COLO668 (cell line): ENCODE data around the gene RARB.

Source experiments
- DNase-seq: peaks from one replicate; lab custom pipeline; 2025; ENCODE audit not compliant: unreplicated experiment; lab: John Stamatoyannopoulos, UW

RARB gene

DNA sequence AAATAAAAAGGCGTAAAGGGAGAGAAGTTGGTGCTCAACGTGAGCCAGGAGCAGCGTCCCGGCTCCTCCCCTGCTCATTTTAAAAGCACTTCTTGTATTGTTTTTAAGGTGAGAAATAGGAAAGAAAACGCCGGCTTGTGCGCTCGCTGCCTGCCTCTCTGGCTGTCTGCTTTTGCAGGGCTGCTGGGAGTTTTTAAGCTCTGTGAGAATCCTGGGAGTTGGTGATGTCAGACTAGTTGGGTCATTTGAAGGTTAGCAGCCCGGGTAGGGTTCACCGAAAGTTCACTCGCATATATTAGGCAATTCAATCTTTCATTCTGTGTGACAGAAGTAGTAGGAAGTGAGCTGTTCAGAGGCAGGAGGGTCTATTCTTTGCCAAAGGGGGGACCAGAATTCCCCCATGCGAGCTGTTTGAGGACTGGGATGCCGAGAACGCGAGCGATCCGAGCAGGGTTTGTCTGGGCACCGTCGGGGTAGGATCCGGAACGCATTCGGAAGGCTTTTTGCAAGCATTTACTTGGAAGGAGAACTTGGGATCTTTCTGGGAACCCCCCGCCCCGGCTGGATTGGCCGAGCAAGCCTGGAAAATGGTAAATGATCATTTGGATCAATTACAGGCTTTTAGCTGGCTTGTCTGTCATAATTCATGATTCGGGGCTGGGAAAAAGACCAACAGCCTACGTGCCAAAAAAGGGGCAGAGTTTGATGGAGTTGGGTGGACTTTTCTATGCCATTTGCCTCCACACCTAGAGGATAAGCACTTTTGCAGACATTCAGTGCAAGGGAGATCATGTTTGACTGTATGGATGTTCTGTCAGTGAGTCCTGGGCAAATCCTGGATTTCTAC is at the start of gene RARB:
Gene RARB (plus strand): TSS at position 322 of the 847 bp plus-strand sequence. CDS start 469 bp downstream, at position 791.
- DNase-seq: no peak

- no peak for DNase-seq
These were observed 49.2 kb upstream of the RARB start for GRCh38 chr3:25378786-25379311.

DNA sequence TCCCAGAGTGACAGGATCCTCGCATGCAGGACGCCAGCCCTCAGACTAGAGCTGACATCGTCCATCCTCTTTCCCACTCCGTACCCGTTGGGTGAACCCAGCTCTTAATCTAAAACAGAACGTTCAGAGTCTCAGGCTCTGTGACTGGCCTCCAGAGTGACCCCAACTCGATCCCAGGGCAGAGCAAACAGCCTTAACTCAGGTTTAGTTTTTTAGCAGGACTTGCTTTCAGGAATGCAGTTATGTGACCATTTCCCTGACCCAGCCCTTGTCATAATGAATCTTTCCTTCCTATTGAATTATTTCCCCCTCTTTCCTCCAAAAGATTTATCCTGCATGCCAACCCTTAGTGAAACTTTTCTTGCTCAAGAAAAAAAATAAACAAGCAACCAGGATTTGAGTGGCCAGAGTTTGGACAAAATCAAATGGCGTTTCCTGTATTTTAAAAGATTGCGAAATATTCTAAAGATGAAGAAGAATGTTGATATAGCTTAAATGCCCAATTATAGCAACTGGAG is 47.8 kb upstream of the RARB start:
- no peak for DNase-seq

- DNase-seq: no peak
These were observed 47.0 kb upstream of the RARB start for GRCh38 chr3:25381083-25381482.

- DNase-seq: no peak
These were observed 43.6 kb upstream of the RARB start for GRCh38 chr3:25384471-25384870.

DNA sequence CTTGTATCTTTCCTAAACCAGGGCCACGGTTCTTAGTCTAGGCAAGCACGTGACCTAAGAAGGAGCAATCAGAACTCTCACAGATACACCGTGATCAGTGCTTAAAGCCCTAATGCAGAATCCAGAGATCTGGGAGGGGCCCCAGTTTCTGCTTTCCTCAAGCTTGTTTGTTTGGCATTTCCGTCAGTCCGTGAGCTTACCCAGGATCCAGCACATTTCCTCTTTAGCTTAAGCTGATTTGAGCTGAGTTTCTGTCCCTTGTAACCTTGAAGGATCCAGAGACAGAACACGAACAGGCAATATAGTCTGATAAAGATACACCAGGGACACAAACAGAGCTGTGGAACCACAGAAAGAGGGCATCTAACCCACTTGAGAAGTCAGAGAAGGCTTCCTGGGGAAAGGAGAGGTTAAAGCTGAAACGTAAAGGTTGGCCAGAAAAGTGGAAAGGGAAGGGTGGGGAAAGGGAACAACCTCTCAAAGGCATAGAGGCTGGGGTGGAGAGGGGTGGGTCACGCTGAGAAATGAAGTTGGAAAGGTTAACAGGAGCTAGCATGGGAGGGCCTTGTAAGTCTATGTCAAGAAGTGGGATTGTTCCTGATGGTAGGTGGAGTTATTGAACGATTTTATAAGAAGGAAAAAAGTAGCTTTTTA is 42.1 kb upstream of the RARB start:
- no peak for DNase-seq

- no peak for DNase-seq
These were observed 41.3 kb upstream of the RARB start for GRCh38 chr3:25386686-25387255.

GRCh38 chr3:25390605-25391004 is 37.5 kb upstream of the RARB start:
- DNase-seq: no peak

DNA sequence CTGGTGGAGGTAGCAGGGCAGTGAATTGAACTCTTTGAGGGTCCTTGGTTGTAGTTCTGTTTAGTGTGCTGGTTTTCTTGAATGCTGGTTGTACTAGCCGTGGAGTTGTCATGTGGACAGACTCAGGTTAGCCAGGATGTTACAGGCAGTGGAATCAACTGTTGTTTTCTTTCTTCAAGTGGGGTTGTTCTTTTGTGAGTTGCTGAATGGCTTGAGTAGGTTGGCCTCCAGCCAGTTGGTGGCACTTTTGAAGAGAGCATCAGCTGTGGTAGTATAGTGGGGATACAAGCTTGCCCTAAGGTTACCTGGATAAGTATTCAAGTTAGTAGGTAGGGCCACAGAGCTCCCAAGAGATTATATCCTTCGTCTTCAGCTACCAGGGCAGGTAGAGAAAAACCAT is 31.8 kb upstream of the RARB start:
- no peak for DNase-seq

GRCh38 chr3:25396686-25397085 is 31.4 kb upstream of the RARB start:
- DNase-seq: no peak

- no peak for DNase-seq
These were observed 30.9 kb upstream of the RARB start for GRCh38 chr3:25397150-25397549.

DNA sequence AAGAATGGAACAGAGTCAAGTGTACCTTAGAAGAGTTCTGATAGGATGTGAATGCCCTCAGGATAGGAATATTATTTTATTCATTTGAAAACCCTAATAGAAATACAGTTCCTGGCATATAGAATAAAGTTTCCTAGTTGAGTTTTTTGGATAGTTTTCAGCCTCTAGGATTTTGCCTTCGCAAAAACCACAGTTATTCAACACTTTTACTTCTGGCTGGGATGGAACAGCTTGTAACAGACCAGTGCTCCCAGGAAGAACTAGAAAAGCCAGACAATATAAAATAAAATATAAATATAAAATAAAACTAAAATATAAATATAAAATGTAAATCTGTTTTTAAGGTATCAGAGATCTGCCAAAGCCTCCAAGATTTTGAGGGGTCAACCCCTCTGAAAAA is 27.5 kb upstream of the RARB start:
- no peak for DNase-seq

- no peak for DNase-seq
These were observed 24.1 kb upstream of the RARB start for GRCh38 chr3:25403968-25404367.

DNA sequence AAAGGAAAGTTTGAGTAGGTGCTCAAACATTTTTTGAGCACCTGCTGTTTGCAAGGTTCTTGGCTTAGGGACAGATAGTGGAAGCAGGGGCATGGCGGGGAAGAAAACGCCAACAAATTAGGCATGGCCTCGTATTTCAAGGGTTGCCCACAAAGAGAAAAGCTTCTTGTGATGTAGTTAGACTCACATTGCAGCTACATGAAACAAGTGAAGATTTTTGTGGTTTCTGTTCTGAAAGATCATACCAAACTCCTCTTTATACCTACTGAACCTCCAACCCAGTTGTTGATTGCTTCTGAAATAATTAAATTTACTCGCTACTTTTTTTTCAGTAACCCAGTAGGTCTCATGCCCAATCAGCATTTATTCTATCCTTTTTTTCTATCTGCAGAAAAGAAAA is 23.5 kb upstream of the RARB start:
- no peak for DNase-seq

GRCh38 chr3:25405335-25405734 is 22.7 kb upstream of the RARB start:
- DNase-seq: no peak

- DNase-seq: no peak
These were observed 17.4 kb upstream of the RARB start for GRCh38 chr3:25410703-25411102.

- no peak for DNase-seq
These were observed 15.8 kb upstream of the RARB start for GRCh38 chr3:25412269-25412668.

DNA sequence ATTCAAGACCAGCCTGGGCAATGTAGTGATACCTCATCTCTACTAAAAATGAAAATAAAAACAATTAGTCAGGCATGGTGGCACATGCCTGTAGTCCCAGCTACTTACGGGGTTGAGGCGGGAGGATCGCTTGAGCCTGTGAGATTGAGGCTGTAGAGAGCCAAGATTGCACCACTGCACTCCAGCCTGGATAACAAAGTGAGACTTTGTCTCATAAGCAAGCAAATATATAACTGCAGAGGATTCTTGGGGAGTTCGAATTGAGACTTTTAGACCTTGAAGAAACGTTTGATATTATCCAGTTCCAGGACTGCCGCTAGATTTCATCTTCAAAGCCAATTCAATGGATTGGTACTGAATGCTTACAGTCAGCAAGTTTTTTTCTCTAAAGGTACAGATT is 11.9 kb upstream of the RARB start:
- no peak for DNase-seq

GRCh38 chr3:25418596-25418995 is 9.5 kb upstream of the RARB start:
- no peak for DNase-seq

GRCh38 chr3:25419251-25419650 is 8.8 kb upstream of the RARB start:
- DNase-seq: no peak

DNA sequence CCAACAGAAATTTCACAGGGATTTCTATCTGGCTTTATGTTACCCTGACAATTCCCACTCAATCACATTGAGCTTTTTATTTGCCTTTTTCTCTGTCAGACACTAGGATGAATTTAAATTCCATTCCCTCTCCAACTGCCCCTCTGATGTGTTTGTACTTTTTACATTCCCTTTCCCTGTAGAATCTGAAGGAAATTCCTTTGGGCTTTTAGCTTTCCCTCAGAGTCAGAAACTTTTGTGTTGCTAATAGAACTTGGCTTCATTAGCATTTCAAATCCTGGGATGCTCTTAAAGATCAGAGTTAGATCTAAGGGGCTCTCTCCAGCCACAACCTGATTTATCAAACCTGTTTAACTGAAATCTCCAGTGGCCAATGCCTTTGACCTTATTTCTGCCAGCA is 7.9 kb upstream of the RARB start:
- DNase-seq: no peak

GRCh38 chr3:25420885-25421284 is 7.2 kb upstream of the RARB start:
- no peak for DNase-seq
